GM19099 (cell line): ENCODE results near the gene MYO15A.

Experiments
- POLR2A ChIP-seq: IDR thresholded peaks from 3 replicates; pipeline ENCODE4 v1.6.1; 2011; ENCODE audit warnings: low read depth; ENCODE audit not compliant: insufficient read length; ENCODE audit errors: extremely low read depth

MYO15A gene

GRCh38 chr17:18139092-18139491, 30.5 kb downstream of the MYO15A start:
- TF ChIP-seq POLR2A: no peak

- TF ChIP-seq POLR2A: no peak
These were observed 30.9 kb downstream of the MYO15A start for GRCh38 chr17:18139498-18139897.

- TF ChIP-seq POLR2A: no peak
These were observed 31.4 kb downstream of the MYO15A start for GRCh38 chr17:18139949-18140348.

GRCh38 chr17:18140648-18141047, 32.1 kb downstream of the MYO15A start:
- TF ChIP-seq POLR2A: no peak

- no peak for TF ChIP-seq POLR2A
These were observed 32.8 kb downstream of the MYO15A start for GRCh38 chr17:18141210-18141803.

GRCh38 chr17:18142417-18142816, 33.9 kb downstream of the MYO15A start:
- TF ChIP-seq POLR2A: no peak

GRCh38 chr17:18143044-18143936, 34.7 kb downstream of the MYO15A start:
- no peak for TF ChIP-seq POLR2A

- TF ChIP-seq POLR2A: no peak
These were observed 35.7 kb downstream of the MYO15A start for GRCh38 chr17:18144261-18144660.

GRCh38 chr17:18144855-18145254, 36.3 kb downstream of the MYO15A start:
- no peak for TF ChIP-seq POLR2A

- TF ChIP-seq POLR2A: no peak
These were observed 37.3 kb downstream of the MYO15A start for GRCh38 chr17:18145811-18146210.

GRCh38 chr17:18146259-18146658, 37.7 kb downstream of the MYO15A start:
- no peak for TF ChIP-seq POLR2A

GRCh38 chr17:18146980-18147379, 38.4 kb downstream of the MYO15A start:
- no peak for TF ChIP-seq POLR2A

- TF ChIP-seq POLR2A: no peak
These were observed 40.0 kb downstream of the MYO15A start for GRCh38 chr17:18148586-18148985.

GRCh38 chr17:18151290-18151689, 42.7 kb downstream of the MYO15A start:
- TF ChIP-seq POLR2A: no peak

GRCh38 chr17:18155179-18155578, 46.6 kb downstream of the MYO15A start:
- no peak for TF ChIP-seq POLR2A
